Heart left ventricle (tissue), 13 donors: Measurements from ENCODE around the gene IFITM2.

Experiments used
- CTCF ChIP-seq, 12 donors: fragments of 200-600 bp; sonication (generic) in 4 of 12; IDR thresholded peaks; one replicate each; pipeline versions ENCODE4 v1.5.0 to v1.8.0; 2018 to 2022; ENCODE audit warnings: antibody characterized with exemption in 12 of 12, mild to moderate bottlenecking in 5 of 12
- POLR2A ChIP-seq, 2 donors: fragments of 450-650 bp; IDR thresholded peaks; one replicate each; pipeline ENCODE4 v1.6.1; 2017; ENCODE audit warnings: antibody characterized with exemption in 2 of 2, mild to moderate bottlenecking in 2 of 2, moderate library complexity in 2 of 2
- donor health status: ischemic (EF 13 %, LVEDD 7.1; RV severe dilation, severe dysfunction).
- donor health status: DM: no; HTN: yes; CAD: no.
- donor health status: DM: no; HTN: no; CAD: no.
- donor health status: ischemic (EF 25% LVEDD 6.9; RV normal size, moderate dysfunction).
- donor health status: ischemic (EF 25% LVEDD 5.7; RV mildly dilated, moderate dysfunction).
- donor health status: ischemic (EF 35%, LVEDD 5.7; RV mildly dilated, moderate dysfunction).
- donor health status: nonischemic (EF 11% LVEDD 7.7; RV severe dilation, severe dysfunction).
- donor health status: DM: yes; HTN: yes; CAD: no.
- donor health status: PGD.
- donor health status: ischemic (EF 29% LVEDD 5.4; RV normal size, mild dysfunction).
- donor health status: nonischemic (EF 23%, LVEDD 6.1; RV moderate dilation, normal function).

GRCh38 chr11:295351-296170 is 12.1 kb upstream of the IFITM2 start:
- TF ChIP-seq POLR2A (IDR thresholded peaks at IDR 0.05), result no peak
- TF ChIP-seq CTCF (IDR thresholded peaks at IDR 0.05), result no peak
